Chondrocyte (in vitro differentiated cells): ENCODE data around the gene MAST1. TPM values are rescaled to one million over a fixed set of nuclear protein-coding genes. Genes with fewer than 3 reads are reported as not detected.
"Not testable (repeated sequence)": the region's sequence is repeated elsewhere in the genome, so short reads cannot be mapped to it uniquely, and the experiment has no call there.

Experiments
- DNase-seq: peaks from one replicate; pipeline ENCODE4 v3.0.0; 2021; ENCODE audit warnings: mixed read lengths, low spot score
- H3K27ac Mint-ChIP-seq: one replicate; pipeline ENCODE4 v1.8.0; 2021; ENCODE audit warnings: mild to moderate bottlenecking, moderate library complexity, mixed read lengths; ENCODE audit not compliant: unreplicated experiment
- H3K27me3 Mint-ChIP-seq: 2 replicates; pipeline ENCODE4 v1.8.0; 2021; ENCODE audit warnings: low read depth, mixed read lengths
- H3K36me3 Mint-ChIP-seq: 2 replicates; pipeline ENCODE4 v1.8.0; 2021; ENCODE audit warnings: low read depth, mixed read lengths
- H3K4me1 Mint-ChIP-seq: 2 replicates; pipeline ENCODE4 v1.8.0; 2021; ENCODE audit warnings: low read depth, mild to moderate bottlenecking, mixed read lengths
- H3K4me3 Mint-ChIP-seq: one replicate; pipeline ENCODE4 v1.8.0; 2021; ENCODE audit warnings: mild to moderate bottlenecking, moderate library complexity, mixed read lengths; ENCODE audit not compliant: unreplicated experiment
- H3K9me3 Mint-ChIP-seq: 2 replicates; pipeline ENCODE4 v1.8.0; 2021; ENCODE audit warnings: low read depth, mixed read lengths
- total RNA-seq: library from RNA; stranded (reverse); gene quantifications from 3 replicates; pipeline ENCODE4 v1.2.1, GENCODE V29; 2021
- TF ChIP-seq, protein P1 (sequence below): fragments of 200-600 bp; sonication (generic); IDR thresholded peaks from 2 replicates; pipeline ENCODE4 v1.5.0; 2021; ENCODE audit warnings: antibody characterized with exemption, mild to moderate bottlenecking, moderate library complexity

Gene MAST1
- total RNA-seq, 1 donor from 2014 or later, result 1.6 TPM

DNA sequence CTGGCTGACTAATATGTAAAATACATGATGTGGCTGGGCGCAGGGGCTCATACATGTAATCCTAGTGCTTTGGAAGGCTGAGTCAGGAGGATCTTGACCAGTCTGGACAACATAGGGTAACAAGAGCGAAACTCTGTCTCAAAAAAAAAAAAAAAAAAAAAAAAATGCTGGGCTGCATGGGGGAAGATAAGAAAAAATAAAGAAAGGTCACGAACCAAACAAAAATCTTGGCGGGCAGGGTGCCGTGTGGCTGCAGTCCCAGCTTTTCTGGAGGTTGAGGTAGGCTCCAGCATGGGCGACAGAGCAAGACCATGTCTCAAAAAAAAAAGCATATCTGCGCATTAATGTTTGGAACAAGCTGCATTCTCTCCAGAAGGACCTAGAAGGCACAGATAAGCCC is 23.2 kb upstream of the MAST1 start:
- DNase-seq, result no peak
- H3K27ac Mint-ChIP-seq, result no peak overlapping the region
- H3K4me3 Mint-ChIP-seq, result no peak overlapping the region
- H3K9me3 Mint-ChIP-seq, result no peaks in the 10 kb centered on the region
- H3K36me3 Mint-ChIP-seq, result peaks cover 6% of the 10 kb centered on the region
- no peaks in the 10 kb centered on the region for H3K27me3 Mint-ChIP-seq
- H3K4me1 Mint-ChIP-seq, result no peaks in the 10 kb centered on the region
- TF ChIP-seq, protein P1, sequence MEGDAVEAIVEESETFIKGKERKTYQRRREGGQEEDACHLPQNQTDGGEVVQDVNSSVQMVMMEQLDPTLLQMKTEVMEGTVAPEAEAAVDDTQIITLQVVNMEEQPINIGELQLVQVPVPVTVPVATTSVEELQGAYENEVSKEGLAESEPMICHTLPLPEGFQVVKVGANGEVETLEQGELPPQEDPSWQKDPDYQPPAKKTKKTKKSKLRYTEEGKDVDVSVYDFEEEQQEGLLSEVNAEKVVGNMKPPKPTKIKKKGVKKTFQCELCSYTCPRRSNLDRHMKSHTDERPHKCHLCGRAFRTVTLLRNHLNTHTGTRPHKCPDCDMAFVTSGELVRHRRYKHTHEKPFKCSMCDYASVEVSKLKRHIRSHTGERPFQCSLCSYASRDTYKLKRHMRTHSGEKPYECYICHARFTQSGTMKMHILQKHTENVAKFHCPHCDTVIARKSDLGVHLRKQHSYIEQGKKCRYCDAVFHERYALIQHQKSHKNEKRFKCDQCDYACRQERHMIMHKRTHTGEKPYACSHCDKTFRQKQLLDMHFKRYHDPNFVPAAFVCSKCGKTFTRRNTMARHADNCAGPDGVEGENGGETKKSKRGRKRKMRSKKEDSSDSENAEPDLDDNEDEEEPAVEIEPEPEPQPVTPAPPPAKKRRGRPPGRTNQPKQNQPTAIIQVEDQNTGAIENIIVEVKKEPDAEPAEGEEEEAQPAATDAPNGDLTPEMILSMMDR, result no peak

DNA sequence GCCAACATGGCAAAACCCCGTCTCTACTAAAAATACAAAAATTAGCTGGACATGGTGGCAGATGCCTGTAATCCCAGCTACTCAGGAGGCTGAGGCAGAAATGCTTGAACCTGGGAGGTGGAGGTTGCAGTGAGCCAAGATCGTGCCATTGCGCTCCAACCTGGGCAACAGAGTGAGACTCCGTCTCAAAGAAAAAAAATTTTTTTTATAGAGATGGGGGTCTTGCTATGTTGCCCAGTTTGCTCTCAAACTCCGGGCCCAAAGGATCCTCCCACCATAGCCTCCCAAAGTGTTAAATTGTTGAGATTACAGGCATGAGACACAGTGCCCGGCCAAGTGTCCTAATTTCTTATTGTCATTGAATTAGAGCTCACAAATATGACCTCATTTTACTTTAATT is 21.1 kb upstream of the MAST1 start:
- not testable (repeated sequence) for H3K27ac Mint-ChIP-seq, H3K36me3 Mint-ChIP-seq, H3K27me3 Mint-ChIP-seq, H3K9me3 Mint-ChIP-seq, H3K4me1 Mint-ChIP-seq, H3K4me3 Mint-ChIP-seq, DNase-seq

DNA sequence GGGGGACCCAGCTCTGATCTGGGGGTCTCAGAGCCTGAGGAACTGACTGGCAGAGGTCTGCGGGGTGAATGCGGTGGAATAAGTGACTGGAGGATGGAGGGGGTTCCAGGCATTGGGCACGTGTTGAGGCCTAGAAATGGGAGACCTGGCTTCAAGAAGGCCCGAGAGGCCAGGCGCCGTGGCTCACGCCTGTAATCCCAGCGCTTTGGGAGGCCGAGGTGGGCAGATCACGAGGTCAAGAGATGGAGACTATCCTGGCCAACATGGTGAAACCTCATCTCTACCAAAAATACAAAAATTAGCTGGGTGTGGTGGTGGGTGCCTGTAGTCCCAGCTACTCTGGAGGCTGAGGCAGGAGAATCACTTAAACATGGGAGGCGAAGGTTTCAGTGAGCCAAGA is 20.5 kb upstream of the MAST1 start:
- not testable (repeated sequence) for DNase-seq, H3K4me1 Mint-ChIP-seq, H3K4me3 Mint-ChIP-seq, H3K27me3 Mint-ChIP-seq, H3K36me3 Mint-ChIP-seq, H3K27ac Mint-ChIP-seq, H3K9me3 Mint-ChIP-seq

DNA sequence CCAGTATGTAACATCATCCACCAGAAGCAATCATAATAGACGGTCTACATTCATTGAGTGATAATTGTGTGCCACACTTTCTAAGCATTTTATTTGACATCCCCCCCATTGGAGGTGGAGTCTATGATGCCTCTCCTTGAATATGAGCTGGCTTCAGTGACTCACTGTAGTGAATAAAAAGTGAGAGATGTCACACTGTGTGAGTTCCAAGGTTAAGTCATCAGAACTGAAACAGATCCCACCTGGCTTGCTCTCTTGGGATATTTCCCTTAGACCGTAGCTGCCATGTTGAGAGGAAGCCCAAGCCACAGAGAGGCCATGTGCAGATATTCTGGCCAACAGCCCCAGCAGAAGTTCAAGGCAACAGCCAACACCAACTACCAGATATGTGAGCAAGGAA is 16.6 kb upstream of the MAST1 start:
- H3K4me3 Mint-ChIP-seq, result no peak overlapping the region
- DNase-seq, result no peak
- peaks cover 7% of the 10 kb centered on the region for H3K9me3 Mint-ChIP-seq
- H3K27me3 Mint-ChIP-seq, result peaks cover 10% of the 10 kb centered on the region
- H3K36me3 Mint-ChIP-seq, result peaks cover 2% of the 10 kb centered on the region
- TF ChIP-seq, protein P1, result no peak
- H3K4me1 Mint-ChIP-seq, result peaks cover 6% of the 10 kb centered on the region
- H3K27ac Mint-ChIP-seq, result no peak overlapping the region

DNA sequence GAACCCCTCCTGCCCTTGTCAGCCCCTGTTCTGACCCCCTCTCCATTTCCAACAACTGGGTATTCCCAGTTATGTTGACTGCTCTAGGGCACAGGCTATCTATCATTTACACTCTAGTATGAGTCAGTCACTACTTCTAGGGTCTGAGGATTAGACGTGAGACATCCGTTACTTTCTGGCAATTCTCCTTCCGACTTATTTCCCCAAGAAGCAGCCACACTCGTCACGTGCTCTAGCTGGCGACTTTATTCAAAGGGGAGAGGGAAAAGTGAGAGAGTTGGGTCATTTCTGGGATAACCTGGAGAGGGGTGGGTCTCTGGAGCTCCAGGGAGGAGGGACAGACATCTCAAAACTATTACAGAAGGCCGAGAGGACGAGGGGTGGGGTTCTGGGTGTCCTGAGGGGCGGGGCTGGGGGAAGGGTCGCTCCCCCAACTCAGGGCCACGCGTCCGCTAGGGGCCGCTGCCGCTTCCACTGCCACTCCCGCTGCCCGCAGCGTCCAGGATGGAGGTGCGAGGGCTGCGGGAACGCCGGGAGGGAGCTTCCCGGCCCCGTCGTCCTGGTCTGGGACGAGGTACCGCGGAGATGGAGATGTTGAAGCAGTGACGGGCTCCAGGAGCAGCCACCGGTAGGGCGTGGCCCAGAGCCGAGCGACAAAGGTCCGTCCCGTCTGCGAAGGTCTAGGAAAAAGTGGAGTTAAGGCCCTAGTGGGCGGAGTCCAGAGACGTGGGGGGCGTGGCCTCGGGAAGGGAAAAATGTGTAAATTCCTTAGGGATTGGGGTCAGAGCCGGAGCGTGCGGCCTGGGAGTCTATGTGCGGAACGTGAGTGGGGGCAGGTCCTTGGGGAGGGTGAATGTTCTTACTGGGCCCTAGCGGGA is 12.8 kb upstream of the MAST1 start:
- H3K4me1 Mint-ChIP-seq, result peaks cover 6% of the 10 kb centered on the region
- H3K4me3 Mint-ChIP-seq, result peak overlapping the region; percentile 50
- TF ChIP-seq, protein P1, result peak; percentile 75
- peaks cover 2% of the 10 kb centered on the region for H3K36me3 Mint-ChIP-seq
- H3K9me3 Mint-ChIP-seq, result peaks cover 7% of the 10 kb centered on the region
- peaks cover 26% of the 10 kb centered on the region for H3K27me3 Mint-ChIP-seq
- DNase-seq, result no peak
- no peak overlapping the region for H3K27ac Mint-ChIP-seq

DNA sequence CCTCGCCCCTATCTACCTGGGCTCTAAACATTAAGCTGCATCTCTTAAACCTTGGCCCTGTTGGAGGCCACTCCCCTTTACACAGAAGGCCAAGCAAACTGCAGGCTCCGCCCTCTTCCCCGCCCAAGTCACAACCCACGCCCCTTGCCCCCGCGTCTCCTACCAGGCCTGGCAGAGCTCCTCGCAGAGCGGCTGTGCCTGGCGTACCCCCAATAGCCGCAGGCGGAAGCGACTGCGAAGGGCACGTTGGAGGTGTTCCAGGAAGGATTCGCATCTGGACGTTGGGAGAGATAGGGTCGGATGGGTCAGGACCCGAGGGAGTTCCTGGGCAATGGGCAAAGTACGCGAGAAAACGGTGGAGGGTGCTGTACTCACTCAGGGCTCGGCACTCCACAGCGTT is 9.8 kb upstream of the MAST1 start:
- TF ChIP-seq, protein P1, result no peak
- peaks cover 49% of the 10 kb centered on the region for H3K27me3 Mint-ChIP-seq
- H3K4me1 Mint-ChIP-seq, result peaks cover 13% of the 10 kb centered on the region
- H3K27ac Mint-ChIP-seq, result no peak overlapping the region
- no peaks in the 10 kb centered on the region for H3K36me3 Mint-ChIP-seq
- DNase-seq, result no peak
- no peak overlapping the region for H3K4me3 Mint-ChIP-seq
- no peaks in the 10 kb centered on the region for H3K9me3 Mint-ChIP-seq
